ENCODE data around the gene HPCAL1. TPM values are rescaled to one million over a fixed set of nuclear protein-coding genes. Genes with fewer than 3 reads are reported as not detected.
"Not testable (repeated sequence)": the region's sequence is repeated elsewhere in the genome, so short reads cannot be mapped to it uniquely, and the experiment has no call there.

HPCAL1 gene
- total and polyA plus RNA-seq, 3 donors from 2014 or later: 99.5 to 263 (median 215) TPM

DNA sequence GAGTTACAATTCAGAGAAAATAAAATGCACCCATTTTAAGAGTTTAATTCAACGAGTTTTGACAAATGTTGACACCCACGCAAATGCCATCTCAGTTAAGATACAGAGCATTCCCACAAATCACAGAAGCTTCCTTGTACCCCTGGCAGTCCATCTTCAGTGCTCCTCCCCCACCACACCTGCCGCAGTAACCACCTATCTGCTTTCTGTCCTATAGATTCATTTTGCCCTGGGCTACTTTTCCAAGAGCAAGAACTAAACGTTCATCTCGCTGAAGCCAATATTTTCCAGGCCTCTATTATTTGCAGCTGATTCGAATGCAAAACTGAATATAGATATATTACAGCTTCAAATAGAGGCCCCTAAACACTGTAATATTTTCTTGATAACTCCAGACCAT, 13.4 kb upstream of the HPCAL1 start:
- Histone ChIP-seq H3K4me1 (peaks cover 11% of the 10 kb centered on the region), H3K27ac (no peak overlapping the region), H3K27me3 (no peaks in the 10 kb centered on the region), H3K9me3 (no peaks in the 10 kb centered on the region), H3K36me3 (ENCODE audit: low read depth, missing control alignments) (no peaks in the 10 kb centered on the region), H3K4me3 (no peak overlapping the region)
- intact Hi-C loops (cut with DNase I; ENCODE audit: low total_unique reads): no loop called here
- TF ChIP-seq POLR2A (IDR thresholded peaks at IDR 0.05): no peak
- TF ChIP-seq, protein P1, sequence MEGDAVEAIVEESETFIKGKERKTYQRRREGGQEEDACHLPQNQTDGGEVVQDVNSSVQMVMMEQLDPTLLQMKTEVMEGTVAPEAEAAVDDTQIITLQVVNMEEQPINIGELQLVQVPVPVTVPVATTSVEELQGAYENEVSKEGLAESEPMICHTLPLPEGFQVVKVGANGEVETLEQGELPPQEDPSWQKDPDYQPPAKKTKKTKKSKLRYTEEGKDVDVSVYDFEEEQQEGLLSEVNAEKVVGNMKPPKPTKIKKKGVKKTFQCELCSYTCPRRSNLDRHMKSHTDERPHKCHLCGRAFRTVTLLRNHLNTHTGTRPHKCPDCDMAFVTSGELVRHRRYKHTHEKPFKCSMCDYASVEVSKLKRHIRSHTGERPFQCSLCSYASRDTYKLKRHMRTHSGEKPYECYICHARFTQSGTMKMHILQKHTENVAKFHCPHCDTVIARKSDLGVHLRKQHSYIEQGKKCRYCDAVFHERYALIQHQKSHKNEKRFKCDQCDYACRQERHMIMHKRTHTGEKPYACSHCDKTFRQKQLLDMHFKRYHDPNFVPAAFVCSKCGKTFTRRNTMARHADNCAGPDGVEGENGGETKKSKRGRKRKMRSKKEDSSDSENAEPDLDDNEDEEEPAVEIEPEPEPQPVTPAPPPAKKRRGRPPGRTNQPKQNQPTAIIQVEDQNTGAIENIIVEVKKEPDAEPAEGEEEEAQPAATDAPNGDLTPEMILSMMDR (IDR thresholded peaks at IDR 0.05): no peak
- DNase-seq: no peak
- 88 to 89% methylated on average over 6 of the region's 6 CpGs for WGBS, 2 donors

DNA sequence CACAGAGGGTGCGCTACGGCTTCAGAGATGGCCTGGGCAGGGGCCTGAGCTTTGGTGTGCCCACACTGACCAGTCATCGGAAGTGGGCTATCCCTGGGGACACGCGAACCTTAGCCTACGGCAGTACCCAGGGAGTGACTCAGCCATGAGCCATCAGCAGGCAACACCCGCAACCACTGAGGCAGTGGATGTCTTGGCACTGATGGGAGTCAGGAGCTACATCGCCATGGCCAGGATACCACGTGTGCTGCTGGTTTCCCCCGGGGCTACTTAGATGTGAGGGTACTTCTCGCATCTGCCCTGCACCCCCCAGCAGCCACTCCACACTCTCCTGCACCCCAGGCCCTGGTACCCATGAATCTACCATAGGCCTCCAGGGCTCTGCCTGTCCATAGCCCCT, 12.8 kb upstream of the HPCAL1 start:
- Histone ChIP-seq H3K36me3 (ENCODE audit: low read depth, missing control alignments) (no peaks in the 10 kb centered on the region), H3K9me3 (no peaks in the 10 kb centered on the region), H3K27ac (no peak overlapping the region), H3K4me3 (no peak overlapping the region), H3K27me3 (no peaks in the 10 kb centered on the region), H3K4me1 (peaks cover 11% of the 10 kb centered on the region)
- TF ChIP-seq, protein P1 (IDR thresholded peaks at IDR 0.05): no peak
- TF ChIP-seq POLR2A (IDR thresholded peaks at IDR 0.05): no peak
- 93 to 95% methylated on average over 4 to 10 of the region's 11 CpGs for WGBS, 2 donors
- intact Hi-C loops (cut with DNase I; ENCODE audit: low total_unique reads): no loop called here
- no peak for DNase-seq

DNA sequence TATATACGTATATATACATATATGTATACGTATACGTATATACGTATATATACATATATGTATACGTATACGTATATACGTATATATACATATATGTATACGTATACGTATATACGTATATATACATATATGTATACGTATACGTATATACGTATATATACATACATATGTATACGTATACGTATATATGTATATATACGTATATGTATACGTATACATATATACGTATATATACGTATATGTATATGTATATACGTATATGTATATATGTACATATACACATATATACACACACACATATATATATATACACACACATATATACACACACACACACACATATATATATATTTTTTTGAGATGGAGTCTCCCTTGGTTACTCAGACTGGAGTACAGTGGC, 11.3 kb upstream of the HPCAL1 start:
- DNase-seq; H3K4me3 ChIP-seq; intact Hi-C loops (cut with DNase I; ENCODE audit: low total_unique reads); H3K36me3 ChIP-seq (ENCODE audit: low read depth, missing control alignments); H3K4me1 ChIP-seq; H3K27me3 ChIP-seq; H3K27ac ChIP-seq; H3K9me3 ChIP-seq: not testable (repeated sequence)
- 67 to 81% methylated on average over 8 to 20 of the region's 20 CpGs for WGBS, 2 donors

DNA sequence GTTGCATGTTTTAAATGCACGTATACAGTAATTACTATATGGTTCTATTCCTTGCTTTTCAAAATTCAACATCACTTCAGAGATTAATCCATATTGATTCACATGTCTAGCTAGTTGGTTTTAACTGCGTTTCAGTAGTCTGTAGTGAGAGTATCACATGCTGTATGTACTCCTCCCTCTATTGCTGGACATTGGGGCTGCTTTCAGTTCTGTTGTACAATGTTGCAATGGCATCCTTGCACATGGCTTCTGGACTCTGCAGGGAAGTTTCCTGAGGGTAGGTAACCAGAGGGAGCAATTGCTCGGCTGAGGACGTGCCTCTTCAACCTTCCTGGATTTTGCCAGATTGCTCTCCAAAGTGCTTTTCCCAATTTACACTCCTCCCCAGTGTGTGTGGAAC, 10.7 kb upstream of the HPCAL1 start:
- Histone ChIP-seq H3K9me3 (no peaks in the 10 kb centered on the region), H3K36me3 (ENCODE audit: low read depth, missing control alignments) (no peaks in the 10 kb centered on the region), H3K4me3 (no peak overlapping the region), H3K27me3 (no peaks in the 10 kb centered on the region), H3K27ac (no peak overlapping the region), H3K4me1 (no peaks in the 10 kb centered on the region)
- 91 to 94% methylated on average over 4 of the region's 4 CpGs for WGBS, 2 donors
- intact Hi-C loops (cut with DNase I; ENCODE audit: low total_unique reads): no loop called here
- no peak for DNase-seq
- TF ChIP-seq, protein P1 (IDR thresholded peaks at IDR 0.05): no peak
- no peak for TF ChIP-seq POLR2A (IDR thresholded peaks at IDR 0.05)

DNA sequence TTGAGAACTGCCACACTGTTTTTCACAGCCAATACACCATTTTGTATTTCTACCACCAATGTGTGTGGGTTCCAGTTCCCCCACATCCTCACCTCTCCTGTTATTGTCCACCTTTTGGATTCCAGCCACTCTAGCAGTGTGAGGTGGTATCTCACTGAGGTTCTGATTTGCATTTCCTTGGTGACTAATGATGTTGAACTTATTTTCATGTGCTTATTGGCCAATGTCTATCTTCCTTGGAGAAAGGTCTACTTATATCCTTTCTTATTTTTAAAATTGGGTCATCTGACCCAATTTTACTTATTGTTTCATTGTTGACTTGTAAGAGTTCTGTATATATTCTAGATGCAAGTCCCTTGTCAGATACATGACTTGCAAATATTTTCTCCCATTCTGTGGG, 9.1 kb upstream of the HPCAL1 start:
- intact Hi-C loops (cut with DNase I; ENCODE audit: low total_unique reads): no loop called here
- no peak for TF ChIP-seq POLR2A (IDR thresholded peaks at IDR 0.05)
- TF ChIP-seq, protein P1 (IDR thresholded peaks at IDR 0.05): no peak
- Histone ChIP-seq H3K4me3 (no peak overlapping the region), H3K27ac (no peak overlapping the region), H3K4me1 (peaks cover 4% of the 10 kb centered on the region), H3K27me3 (no peaks in the 10 kb centered on the region), H3K9me3 (no peaks in the 10 kb centered on the region), H3K36me3 (ENCODE audit: low read depth, missing control alignments) (no peaks in the 10 kb centered on the region)
- DNase-seq: no peak

All from testis (tissue), 3 donors.